ENCODE measurements around the gene MBP.

- no peak for TF ChIP-seq POLR2AphosphoS5 (IDR thresholded peaks at IDR 0.05; ENCODE audit: low read depth, low read length)
- no peak for TF ChIP-seq TAF1 (IDR thresholded peaks at IDR 0.05; ENCODE audit: low read depth, low read length)
- TF ChIP-seq POLR2A (IDR thresholded peaks at IDR 0.05; ENCODE audit: low read depth, low read length): no peak
- TF ChIP-seq SPI1 (IDR thresholded peaks at IDR 0.05; ENCODE audit: low read depth, low read length): no peak
Observed at GRCh38 chr18:77098538-77099174, 33.9 kb downstream of the MBP start.

All from GM12891 (cell line).